Nucleus accumbens (tissue), 56 donors: Measurements from ENCODE around the gene ANKS6.
A peak's percentile ranks its signal among the peaks of the same experiment; 100 is the strongest.

Source experiments
- DNase-seq, 56 donors: peaks; one replicate each; lab custom pipeline; 2025; lab: John Stamatoyannopoulos, UW

Gene ANKS6

GRCh38 chr9:98793031-98793430 lies 3.3 kb downstream of the ANKS6 start:
- no peak for DNase-seq

DNA sequence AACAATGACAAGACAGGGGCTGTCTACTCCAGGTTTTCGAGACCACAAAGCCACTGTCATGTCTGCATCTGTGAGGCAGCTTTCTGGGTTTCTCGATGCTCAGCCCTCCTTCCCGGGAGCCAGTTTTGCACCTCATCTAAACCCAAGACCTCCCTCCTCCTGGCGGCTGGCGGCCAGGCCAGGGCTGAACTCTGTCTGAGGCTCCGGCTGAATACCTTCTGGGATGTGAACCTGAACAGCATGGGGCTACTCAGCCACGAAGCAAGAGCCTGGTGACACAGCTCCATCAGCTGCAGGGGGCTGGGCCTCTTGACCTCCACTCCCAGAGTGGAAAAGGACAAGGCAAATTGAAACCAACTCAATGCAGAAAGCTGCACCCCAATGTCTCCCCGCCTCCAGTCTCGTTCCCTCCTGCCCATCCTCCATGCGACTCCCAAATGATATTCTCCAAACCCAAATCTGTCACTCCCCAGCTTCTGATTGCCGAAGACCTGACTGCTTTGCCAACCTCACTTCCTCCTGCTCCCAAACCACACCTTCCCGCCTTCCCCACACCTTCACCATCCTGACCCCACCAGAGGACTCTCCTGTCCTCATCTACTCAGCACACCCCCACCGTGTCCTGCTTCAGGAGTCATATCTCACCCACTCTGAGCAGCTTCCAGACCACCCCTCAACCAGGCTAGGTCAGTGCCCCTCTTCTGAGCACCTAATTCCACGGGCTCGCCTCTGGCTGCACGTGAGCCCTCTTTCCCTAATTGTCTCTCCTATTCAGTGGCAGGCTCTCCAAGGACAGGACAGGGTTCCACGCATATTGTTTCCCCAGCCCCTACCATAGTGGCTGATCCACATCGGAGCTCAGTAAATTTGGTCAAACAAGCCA lies 4.5 kb downstream of the ANKS6 start:
- DNase-seq, result peak in 1 of 56 donors; percentile 23

GRCh38 chr9:98790842-98791607 lies 5.3 kb downstream of the ANKS6 start:
- DNase-seq, result peak in 47 of 56 donors; percentile 11 to 85 (median 46)

- no peak for DNase-seq
These were observed 6.1 kb downstream of the ANKS6 start for GRCh38 chr9:98790134-98790841.

DNA sequence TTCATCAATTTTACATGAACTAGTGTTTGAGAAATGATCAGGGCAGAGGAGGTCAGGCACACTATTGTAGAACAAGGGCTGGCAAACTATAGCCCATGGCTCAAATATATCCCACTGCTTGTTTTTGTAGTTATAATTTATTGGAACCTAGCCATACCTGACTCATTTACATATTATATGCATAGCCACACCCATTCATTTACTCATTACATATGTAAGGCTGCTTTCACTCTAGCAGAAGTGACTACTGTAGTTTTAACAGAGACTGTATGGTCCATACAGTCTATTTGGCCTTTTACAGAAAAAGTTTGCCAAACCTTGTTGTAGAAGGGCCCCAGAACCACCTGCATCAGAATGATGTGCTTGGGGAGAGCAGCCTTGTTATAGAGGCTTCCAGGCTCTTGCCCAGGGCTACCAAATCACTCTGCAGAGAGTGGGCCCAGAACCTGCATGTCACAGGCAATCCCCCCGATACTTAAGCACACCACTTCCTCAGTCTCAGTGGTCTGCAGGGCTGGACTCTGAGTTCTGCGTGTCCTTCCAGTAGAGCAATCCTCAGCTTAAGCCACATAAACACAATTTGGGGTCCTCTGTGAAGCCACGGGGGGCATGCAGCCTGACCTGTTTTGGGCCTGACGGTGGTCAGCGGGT lies 6.7 kb downstream of the ANKS6 start:
- no peak for DNase-seq

- no peak for DNase-seq
These were observed 8.5 kb downstream of the ANKS6 start for GRCh38 chr9:98787766-98788335.

GRCh38 chr9:98786750-98787510 lies 9.4 kb downstream of the ANKS6 start:
- DNase-seq, result no peak

GRCh38 chr9:98784831-98785806 lies 11.2 kb downstream of the ANKS6 start:
- DNase-seq, result no peak

GRCh38 chr9:98783518-98784226 lies 12.7 kb downstream of the ANKS6 start:
- DNase-seq, result no peak

DNA sequence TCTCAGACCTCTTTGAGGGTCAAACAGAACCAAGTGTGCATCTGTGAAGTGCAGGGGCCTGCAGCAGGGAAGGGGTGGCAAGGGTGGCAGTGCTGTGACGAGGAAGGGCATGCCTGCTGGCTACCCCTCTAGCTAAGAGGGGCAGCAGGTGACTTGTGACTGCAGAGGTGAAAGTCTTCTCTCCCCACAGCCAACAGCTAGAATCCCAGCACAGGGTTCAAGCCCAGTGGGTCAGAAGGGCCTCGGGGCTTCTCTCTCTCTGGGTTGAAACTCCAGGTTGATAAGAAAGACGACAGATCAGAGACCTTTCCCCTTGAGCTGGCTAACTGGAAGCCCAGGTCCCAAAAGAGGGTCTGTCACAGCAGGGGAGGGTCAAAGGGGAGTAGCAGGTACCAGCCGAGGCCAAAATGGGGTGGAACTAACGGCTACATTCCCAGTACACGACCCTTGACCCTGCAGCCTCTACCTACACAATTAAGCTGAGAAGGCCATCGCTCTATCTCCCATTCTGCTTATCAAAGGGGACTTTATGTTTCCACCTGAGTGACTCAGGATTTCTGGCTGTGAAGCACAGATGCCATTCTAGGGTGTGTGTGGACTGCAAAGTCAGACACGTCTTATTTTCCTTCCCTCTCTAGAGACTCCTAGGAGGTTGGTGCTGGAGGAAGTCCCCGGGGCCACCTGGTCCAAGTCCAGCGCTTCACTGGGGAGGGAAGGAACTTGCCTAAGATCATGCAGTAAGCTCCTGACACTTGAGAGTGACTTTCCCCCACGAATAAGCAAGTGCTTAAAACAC lies 14.6 kb downstream of the ANKS6 start:
- no peak for DNase-seq

GRCh38 chr9:98780059-98780749 lies 16.2 kb downstream of the ANKS6 start:
- DNase-seq, result no peak

- no peak for DNase-seq
These were observed 17.4 kb downstream of the ANKS6 start for GRCh38 chr9:98778711-98779530.

GRCh38 chr9:98778251-98778650 lies 18.1 kb downstream of the ANKS6 start:
- DNase-seq, result no peak

GRCh38 chr9:98777618-98778017 lies 18.7 kb downstream of the ANKS6 start:
- DNase-seq, result no peak

DNA sequence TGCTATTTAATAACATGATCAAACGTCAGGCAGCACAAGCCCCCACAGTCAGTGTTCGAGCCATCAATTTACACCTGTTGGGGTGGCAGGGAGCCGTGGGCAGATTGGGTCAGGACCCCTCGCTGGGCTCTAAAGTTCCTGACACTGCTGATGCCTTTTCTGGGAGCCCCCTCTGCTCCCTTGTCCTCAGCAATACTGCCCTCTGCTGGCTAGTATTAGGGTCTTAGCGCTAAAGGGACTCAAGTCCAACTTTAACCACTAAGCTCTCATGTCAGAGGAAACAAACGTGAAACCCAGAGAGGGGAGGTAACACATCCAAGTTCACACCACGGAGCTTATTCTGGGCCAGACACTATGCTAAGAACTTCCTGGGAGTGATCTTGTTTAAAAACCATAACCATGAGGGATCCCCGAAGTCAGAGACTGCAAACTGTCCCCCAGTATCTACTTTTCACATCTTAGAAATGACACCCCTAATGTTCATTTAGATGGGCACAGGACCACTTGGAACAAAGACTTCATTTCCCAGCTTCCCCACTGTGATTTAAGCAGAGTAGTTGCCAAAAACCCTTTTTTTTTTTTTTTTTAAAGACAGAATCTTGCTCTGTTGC lies 20.4 kb downstream of the ANKS6 start:
- DNase-seq, result peak in 13 of 56 donors; percentile 1 to 43 (median 11)
